DND-41 (cell line): ENCODE measurements around the gene SGPP1.
A peak's percentile ranks its signal among the peaks of the same experiment; 100 is the strongest.

Experiments
- ATAC-seq: fragments of 200-7000 bp; cut with Tn5 transposase; 3 replicates; pipeline ENCODE4 v1.9.1; 2021; ENCODE audit warnings: low read depth; ENCODE audit not compliant: insufficient read depth
- DNase-seq: peaks from one replicate; pipeline ENCODE4 v3.0.0-alpha.2; 2020
- H2AFZ ChIP-seq: 2 replicates; pipeline ENCODE4 v1.6.0; 2012; ENCODE audit warnings: low read depth, low read length
- H3K27ac ChIP-seq: 2 replicates; pipeline ENCODE4 v1.5.1; 2012; ENCODE audit warnings: low read length, inconsistent platforms
- H3K27me3 ChIP-seq: fragments of 200-600 bp; sonication (generic); 2 replicates; pipeline ENCODE4 v1.6.0; 2012; ENCODE audit warnings: low read length, mild to moderate bottlenecking, inconsistent platforms; ENCODE audit not compliant: insufficient read depth, poor library complexity
- H3K36me3 ChIP-seq: 2 replicates; pipeline ENCODE4 v1.5.1; 2012; ENCODE audit warnings: low read length, inconsistent platforms; ENCODE audit not compliant: insufficient read depth
- H3K4me1 ChIP-seq: 2 replicates; pipeline ENCODE4 v1.5.1; 2012; ENCODE audit warnings: mild to moderate bottlenecking, low read length; ENCODE audit not compliant: insufficient read depth
- H3K4me2 ChIP-seq: 2 replicates; pipeline ENCODE4 v1.6.0; 2012; ENCODE audit warnings: mild to moderate bottlenecking, moderate library complexity, low read length, inconsistent platforms; ENCODE audit not compliant: insufficient read depth
- H3K4me3 ChIP-seq, 2 experiments: fragments of 200-600 bp in 1 of 2; shearing (Covaris generic) in 1 of 2; 2 replicates each; pipeline ENCODE4 v1.5.1; 2012 to 2016; ENCODE audit warnings: inconsistent platforms in 2 of 2, low read length in 2 of 2, mild to moderate bottlenecking in 2 of 2, low read depth in 1 of 2, moderate library complexity in 1 of 2
- H3K79me2 ChIP-seq: 2 replicates; pipeline ENCODE4 v1.6.0; 2012; ENCODE audit warnings: low read length, inconsistent platforms; ENCODE audit not compliant: insufficient read depth
- H3K9ac ChIP-seq: 2 replicates; pipeline ENCODE4 v1.6.0; 2012; ENCODE audit warnings: low read depth, mild to moderate bottlenecking, inconsistent platforms, low read length, moderate library complexity
- H3K9me3 ChIP-seq: 2 replicates; pipeline ENCODE4 v1.5.1; 2012; ENCODE audit warnings: low read length, moderate library complexity, mild to moderate bottlenecking, inconsistent platforms; ENCODE audit not compliant: insufficient read depth, severe bottlenecking
- H4K20me1 ChIP-seq: 2 replicates; pipeline ENCODE4 v1.6.0; 2012; ENCODE audit warnings: low read length; ENCODE audit not compliant: insufficient read depth
- CTCF ChIP-seq: IDR thresholded peaks from 2 replicates; pipeline ENCODE4 v1.5.1; 2012; ENCODE audit warnings: borderline replicate concordance, low read length, moderate library complexity, mild to moderate bottlenecking; ENCODE audit not compliant: poor library complexity, severe bottlenecking; ENCODE audit errors: extremely low read depth
- EZH2 ChIP-seq: IDR thresholded peaks from 3 replicates; pipeline ENCODE4 v1.6.1; 2012; ENCODE audit warnings: borderline replicate concordance, low read depth, mild to moderate bottlenecking, moderate library complexity, low read length, inconsistent platforms; ENCODE audit not compliant: severe bottlenecking

Gene SGPP1

GRCh38 chr14:63770187-63770807, 42.4 kb upstream of the SGPP1 start:
- Histone ChIP-seq H3K4me2 (no peak overlapping the region), H3K4me3 (no peak overlapping the region), H2AFZ (no peak overlapping the region), H3K27ac (no peak overlapping the region), H3K79me2 (no peaks in the 10 kb centered on the region), H3K27me3 (no peaks in the 10 kb centered on the region), H3K36me3 (no peaks in the 10 kb centered on the region), H3K9ac (no peak overlapping the region), H3K4me1 (no peaks in the 10 kb centered on the region), H4K20me1 (no peaks in the 10 kb centered on the region), H3K9me3 (no peaks in the 10 kb centered on the region)
- peak; percentile 91 for ATAC-seq
- DNase-seq, result peak; percentile 52
- TF ChIP-seq CTCF (peak; percentile 76), EZH2 (no peak)

- no peak for DNase-seq
- Histone ChIP-seq H3K27me3 (no peaks in the 10 kb centered on the region), H3K79me2 (no peaks in the 10 kb centered on the region), H3K4me3 (no peak overlapping the region), H3K27ac (no peak overlapping the region), H4K20me1 (no peaks in the 10 kb centered on the region), H3K9me3 (no peaks in the 10 kb centered on the region), H3K4me1 (no peaks in the 10 kb centered on the region), H3K9ac (no peak overlapping the region), H3K4me2 (no peak overlapping the region), H2AFZ (no peak overlapping the region), H3K36me3 (no peaks in the 10 kb centered on the region)
- TF ChIP-seq EZH2, result no peak
- TF ChIP-seq CTCF, result no peak
- ATAC-seq, result no peak
These were observed 38.7 kb upstream of the SGPP1 start for GRCh38 chr14:63766611-63767010.

GRCh38 chr14:63764620-63765139, 36.8 kb upstream of the SGPP1 start:
- H3K9me3 ChIP-seq, result no peaks in the 10 kb centered on the region
- H3K9ac ChIP-seq, result no peak overlapping the region
- no peak overlapping the region for H3K27ac ChIP-seq
- peaks cover 6% of the 10 kb centered on the region for H3K4me1 ChIP-seq
- no peak overlapping the region for H3K4me3 ChIP-seq
- no peak for ATAC-seq
- no peaks in the 10 kb centered on the region for H3K36me3 ChIP-seq
- no peaks in the 10 kb centered on the region for H3K27me3 ChIP-seq
- H3K79me2 ChIP-seq, result no peaks in the 10 kb centered on the region
- TF ChIP-seq CTCF (no peak), EZH2 (no peak)
- DNase-seq, result no peak
- no peaks in the 10 kb centered on the region for H4K20me1 ChIP-seq
- no peak overlapping the region for H2AFZ ChIP-seq
- H3K4me2 ChIP-seq, result no peak overlapping the region
